ENCODE data around the gene TP53RK. TPM values are rescaled to one million over a fixed set of nuclear protein-coding genes. Genes with fewer than 3 reads are reported as not detected.
A peak's percentile ranks its signal among the peaks of the same experiment; 100 is the strongest.

The TP53RK gene
- total and polyA plus RNA-seq, 2 of the 13 experiments (the other 11 are each of a cell fraction or from before 2014, with no cell fraction given): 12.9 to 25.5 TPM

- TF ChIP-seq TEF (CRISPR knock-in tag; IDR thresholded peaks at IDR 0.05) (peak; percentile 76; the same call in 1 of the 2 replicates), RBM22 (optimal IDR thresholded peaks at IDR 0.05; ENCODE audit: low read length) (no peak), U2AF1 (optimal IDR thresholded peaks at IDR 0.05; ENCODE audit: low read depth, low read length) (peak; percentile 90), ZNF740 (CRISPR knock-in tag; IDR thresholded peaks at IDR 0.05) (0 out of 2 replicates have a peak, but pooled peaks have one; percentile 53), ZNF230 (CRISPR knock-in tag; IDR thresholded peaks at IDR 0.05) (no peak; the same call in none of the 2 replicates), RFX3 (CRISPR knock-in tag; IDR thresholded peaks at IDR 0.05) (no peak), SRF (IDR thresholded peaks at IDR 0.05; ENCODE audit: low read depth, low read length) (0 out of 2 replicates have a peak, but pooled peaks have one; percentile 32), SATB2 (CRISPR knock-in tag; IDR thresholded peaks at IDR 0.05) (peak; percentile 94), PPARG (CRISPR knock-in tag; conservative IDR thresholded peaks at IDR 0.05) (no peak; the same call in 1 of the 2 replicates), MTERF4 (CRISPR knock-in tag; IDR thresholded peaks at IDR 0.05) (peak; percentile 28; the same call in 1 of the 2 replicates), HDAC1 (CRISPR knock-in tag; IDR thresholded peaks at IDR 0.05) (peak; percentile 89), YEATS4 (CRISPR knock-in tag; IDR thresholded peaks at IDR 0.05; ENCODE audit: borderline replicate concordance) (peak; percentile 95), ZNF576 (CRISPR knock-in tag; IDR thresholded peaks at IDR 0.05) (no peak; the same call in 1 of the 2 replicates), MAF1 (CRISPR knock-in tag; IDR thresholded peaks at IDR 0.05; ENCODE audit: borderline replicate concordance) (no peak; the same call in 1 of the 2 replicates), ATF7-NPFF (CRISPR knock-in tag; IDR thresholded peaks at IDR 0.05; ENCODE audit: low read depth) (no peak; the same call in 1 of the 2 replicates), HNRNPK (IDR thresholded peaks at IDR 0.05; ENCODE audit: low read depth, low read length, poor library complexity, severe bottlenecking) (no peak), ZNF331 (CRISPR knock-in tag; IDR thresholded peaks at IDR 0.05) (peak; percentile 62), HOXD1 (CRISPR knock-in tag; IDR thresholded peaks at IDR 0.05) (no peak; the same call in none of the 2 replicates), STAT5B (CRISPR knock-in tag; IDR thresholded peaks at IDR 0.05) (no peak; the same call in 1 of the 2 replicates), AHR (CRISPR knock-in tag; IDR thresholded peaks at IDR 0.05) (peak; percentile 89; the same call in 1 of the 2 replicates), ZNF839 (CRISPR knock-in tag; IDR thresholded peaks at IDR 0.05; ENCODE audit: borderline replicate concordance) (peak; percentile 89), ARNT (IDR thresholded peaks at IDR 0.05) (no peak), RORA (CRISPR knock-in tag; IDR thresholded peaks at IDR 0.05) (no peak), RBAK (CRISPR knock-in tag; IDR thresholded peaks at IDR 0.05) (no peak), ZFP82 (CRISPR knock-in tag; IDR thresholded peaks at IDR 0.05; ENCODE audit: borderline replicate concordance) (peak; percentile 69; the same call in 1 of the 2 replicates), ZNF776 (CRISPR knock-in tag; IDR thresholded peaks at IDR 0.05) (peak; percentile 61; the same call in 1 of the 2 replicates)
- TF ChIP-seq, protein P1, sequence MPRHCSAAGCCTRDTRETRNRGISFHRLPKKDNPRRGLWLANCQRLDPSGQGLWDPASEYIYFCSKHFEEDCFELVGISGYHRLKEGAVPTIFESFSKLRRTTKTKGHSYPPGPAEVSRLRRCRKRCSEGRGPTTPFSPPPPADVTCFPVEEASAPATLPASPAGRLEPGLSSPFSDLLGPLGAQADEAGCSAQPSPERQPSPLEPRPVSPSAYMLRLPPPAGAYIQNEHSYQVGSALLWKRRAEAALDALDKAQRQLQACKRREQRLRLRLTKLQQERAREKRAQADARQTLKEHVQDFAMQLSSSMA (CRISPR knock-in tag; IDR thresholded peaks at IDR 0.05): peak; percentile 94; the same call in 1 of the 2 replicates
Observed at GRCh38 chr20:46689082-46689753, at the start of gene TP53RK (continued).

Measured in HepG2 (cell line).